OCI-LY3 (cell line): ENCODE results near the gene CYP4A11.
"Not testable (repeated sequence)": the region's sequence is repeated elsewhere in the genome, so short reads cannot be mapped to it uniquely, and the experiment has no call there.

Source experiments
- H2AFZ ChIP-seq: fragments of 200-600, 300-600 bp; shearing (Covaris generic); 2 replicates; pipeline ENCODE4 v1.6.0; 2014; ENCODE audit warnings: antibody characterized with exemption, low read depth, low read length
- H3K27ac ChIP-seq: fragments of 200-600, 300-600 bp; sonication (generic); 2 replicates; pipeline ENCODE4 v1.5.1; 2014; ENCODE audit warnings: mild to moderate bottlenecking, low read length, moderate library complexity, mixed read lengths
- H3K27me3 ChIP-seq: fragments of 200-600, 300-600 bp; sonication (generic); 2 replicates; pipeline ENCODE4 v1.6.1; 2014; ENCODE audit warnings: low read depth, low read length, mixed read lengths
- H3K36me3 ChIP-seq: fragments of 200-600, 300-600 bp; sonication (generic); replicated peaks from 2 replicates; pipeline ENCODE3; 2014; ENCODE audit warnings: low read depth, low read length, mixed read lengths
- H3K4me1 ChIP-seq: fragments of 300-600, 200-600 bp; sonication (generic); 2 replicates; pipeline ENCODE4 v1.6.1; 2014; ENCODE audit warnings: low read length, mixed read lengths
- H3K4me2 ChIP-seq: fragments of 200-600, 300-600 bp; sonication (generic); 2 replicates; pipeline ENCODE4 v1.6.1; 2014; ENCODE audit warnings: low read length, mixed read lengths
- H3K4me3 ChIP-seq: fragments of 300-600, 200-600 bp; sonication (generic); 2 replicates; pipeline ENCODE4 v1.5.1; 2014; ENCODE audit warnings: antibody characterized with exemption, mild to moderate bottlenecking, low read length, moderate library complexity
- H3K79me2 ChIP-seq: fragments of 300-600, 200-600 bp; shearing (Covaris generic); 2 replicates; pipeline ENCODE4 v1.6.1; 2014; ENCODE audit warnings: mild to moderate bottlenecking, low read length, mixed read lengths
- H3K9ac ChIP-seq: fragments of 300-600, 200-600 bp; shearing (Covaris generic); 2 replicates; pipeline ENCODE4 v1.6.0; 2014; ENCODE audit warnings: mild to moderate bottlenecking, low read length, moderate library complexity
- H3K9me3 ChIP-seq: fragments of 200-600, 300-600 bp; shearing (Covaris generic); 2 replicates; pipeline ENCODE4 v1.6.1; 2014; ENCODE audit warnings: low read length, mixed read lengths; ENCODE audit not compliant: insufficient read depth
- H4K20me1 ChIP-seq: fragments of 200-600, 300-600 bp; sonication (generic); 2 replicates; pipeline ENCODE4 v1.6.1; 2016; ENCODE audit warnings: low read length, mixed read lengths; ENCODE audit not compliant: insufficient read depth
- CTCF ChIP-seq: fragments of 200-600, 300-600 bp; sonication (generic); IDR thresholded peaks from 2 replicates; pipeline ENCODE4 v1.5.1; 2014; ENCODE audit warnings: antibody characterized with exemption, low read length, low read depth
- EZH2phosphoT487 ChIP-seq: fragments of 200-600 bp; shearing (Covaris generic); IDR thresholded peaks from 2 replicates; pipeline ENCODE4 v1.6.1; 2018; ENCODE audit warnings: antibody characterized with exemption, mixed run types, low read depth

Gene CYP4A11, protein sequence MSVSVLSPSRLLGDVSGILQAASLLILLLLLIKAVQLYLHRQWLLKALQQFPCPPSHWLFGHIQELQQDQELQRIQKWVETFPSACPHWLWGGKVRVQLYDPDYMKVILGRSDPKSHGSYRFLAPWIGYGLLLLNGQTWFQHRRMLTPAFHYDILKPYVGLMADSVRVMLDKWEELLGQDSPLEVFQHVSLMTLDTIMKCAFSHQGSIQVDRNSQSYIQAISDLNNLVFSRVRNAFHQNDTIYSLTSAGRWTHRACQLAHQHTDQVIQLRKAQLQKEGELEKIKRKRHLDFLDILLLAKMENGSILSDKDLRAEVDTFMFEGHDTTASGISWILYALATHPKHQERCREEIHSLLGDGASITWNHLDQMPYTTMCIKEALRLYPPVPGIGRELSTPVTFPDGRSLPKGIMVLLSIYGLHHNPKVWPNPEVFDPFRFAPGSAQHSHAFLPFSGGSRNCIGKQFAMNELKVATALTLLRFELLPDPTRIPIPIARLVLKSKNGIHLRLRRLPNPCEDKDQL

DNA sequence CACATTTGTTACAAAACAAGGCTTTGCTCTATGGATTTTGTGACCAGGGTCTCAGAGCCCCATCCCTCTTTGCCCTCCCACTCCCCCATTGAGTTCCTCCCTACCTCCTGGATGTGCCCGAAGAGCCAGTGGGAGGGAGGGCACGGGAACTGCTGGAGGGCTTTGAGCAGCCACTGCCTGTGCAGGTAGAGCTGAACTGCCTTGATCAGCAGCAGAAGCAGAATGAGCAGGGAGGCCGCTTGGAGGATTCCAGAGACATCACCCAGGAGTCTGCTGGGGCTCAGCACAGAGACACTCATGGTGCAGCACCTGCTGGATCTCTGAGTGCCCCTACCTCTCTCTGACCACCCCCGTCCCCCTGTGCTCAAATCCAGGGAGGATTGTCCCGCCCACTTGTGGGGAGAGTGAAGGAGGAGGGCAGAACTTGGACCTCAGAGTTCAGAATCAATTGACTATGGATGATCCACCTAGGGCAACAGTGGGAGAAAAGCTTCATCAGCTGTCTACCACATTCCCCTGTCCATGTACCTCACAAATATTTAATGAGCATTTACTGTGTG, at the start of gene CYP4A11:
TSS of gene CYP4A11 (minus strand) at position 342 of the 560 bp plus-strand sequence. CDS start at position 299, 43 bp downstream.
- H3K79me2 ChIP-seq = no peaks in the 10 kb centered on the region
- no peak within 1 kb of the TSS for H3K4me2 ChIP-seq
- no peak within 1 kb of the TSS for H2AFZ ChIP-seq
- H4K20me1 ChIP-seq = no peaks in the 10 kb centered on the region
- no peak within 1 kb of the TSS for H3K27ac ChIP-seq
- H3K4me3 ChIP-seq = no peak within 1 kb of the TSS
- no peak for TF ChIP-seq CTCF
- no peak for TF ChIP-seq EZH2phosphoT487
- H3K4me1 ChIP-seq = no peaks in the 10 kb centered on the region
- no peaks in the 10 kb centered on the region for H3K9me3 ChIP-seq
- H3K27me3 ChIP-seq = no peaks in the 10 kb centered on the region
- H3K9ac ChIP-seq = no peak within 1 kb of the TSS
- H3K36me3 ChIP-seq = no peaks in the 10 kb centered on the region

DNA sequence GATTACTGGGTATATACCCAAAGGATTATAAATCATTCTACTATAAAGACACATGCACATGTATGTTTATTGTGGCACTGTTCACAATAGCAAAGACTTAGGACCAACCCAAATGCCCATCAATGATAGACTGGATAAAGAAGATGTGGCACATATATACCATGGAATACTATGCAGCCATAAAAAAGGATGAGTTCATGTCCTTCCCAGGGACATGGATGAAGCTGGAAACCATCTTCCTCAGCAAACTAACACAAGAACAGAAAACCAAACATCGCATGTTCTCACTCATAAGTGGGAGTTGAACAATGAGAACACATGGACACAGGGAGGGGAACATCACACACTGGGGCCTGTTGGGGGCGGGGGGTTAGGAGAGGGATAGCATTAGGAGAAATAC, 49.3 kb upstream of the CYP4A11 start:
- H3K9me3 ChIP-seq, H2AFZ ChIP-seq, H3K9ac ChIP-seq, H3K4me1 ChIP-seq, H3K79me2 ChIP-seq, H4K20me1 ChIP-seq, H3K4me2 ChIP-seq, H3K36me3 ChIP-seq, H3K27ac ChIP-seq, H3K27me3 ChIP-seq, H3K4me3 ChIP-seq: not testable (repeated sequence)

DNA sequence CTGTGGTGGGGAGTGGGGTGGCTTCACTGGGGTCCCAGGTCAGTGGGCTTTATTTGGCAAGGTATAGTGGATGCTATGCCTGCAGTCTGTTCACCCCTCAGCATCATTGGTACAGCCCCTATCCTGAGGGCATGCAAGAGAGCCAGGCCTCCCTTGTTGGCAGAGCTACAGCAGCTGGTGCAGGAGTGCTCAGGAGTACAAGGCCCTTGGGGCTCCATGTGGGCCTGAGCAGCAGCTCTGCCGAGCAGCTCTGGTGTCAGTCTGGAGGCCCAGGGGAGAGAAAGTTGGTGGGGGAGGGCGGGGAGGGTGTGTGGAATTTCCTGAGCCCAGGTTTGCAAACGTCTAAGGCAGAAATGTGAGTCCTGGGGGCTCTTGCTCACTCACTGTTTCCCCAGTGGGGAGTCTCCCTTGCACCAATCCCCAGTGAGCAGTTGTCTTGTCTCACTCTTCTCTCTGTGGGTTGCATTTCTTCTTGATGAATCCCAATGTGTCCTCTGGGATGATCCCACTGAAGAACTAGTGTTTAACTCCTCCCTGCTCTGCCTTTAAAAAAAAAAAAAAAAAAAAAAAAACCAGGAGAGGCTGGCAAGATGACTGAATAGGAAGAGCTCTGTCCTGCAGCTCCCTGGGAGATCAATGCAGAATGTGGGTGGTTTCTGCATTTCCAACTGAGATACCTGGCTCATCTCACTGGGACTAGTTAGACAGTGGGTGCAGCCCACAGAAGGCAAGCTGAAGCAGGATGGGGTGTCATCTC, 42.7 kb upstream of the CYP4A11 start:
- H3K4me2 ChIP-seq = no peak overlapping the region
- H3K27ac ChIP-seq = no peak overlapping the region
- no peaks in the 10 kb centered on the region for H4K20me1 ChIP-seq
- no peak overlapping the region for H3K9ac ChIP-seq
- no peak overlapping the region for H3K4me3 ChIP-seq
- no peaks in the 10 kb centered on the region for H3K27me3 ChIP-seq
- no peaks in the 10 kb centered on the region for H3K9me3 ChIP-seq
- H3K79me2 ChIP-seq = no peaks in the 10 kb centered on the region
- H3K4me1 ChIP-seq = no peaks in the 10 kb centered on the region
- TF ChIP-seq EZH2phosphoT487 (no peak), CTCF (no peak)
- no peak overlapping the region for H2AFZ ChIP-seq
- H3K36me3 ChIP-seq = no peaks in the 10 kb centered on the region

GRCh38 chr1:46983166-46983829, 42.0 kb upstream of the CYP4A11 start:
- no peaks in the 10 kb centered on the region for H3K36me3 ChIP-seq

More at GRCh38 chr1:46983166-46983829, 42.0 kb upstream of the CYP4A11 start:
- H3K4me1 ChIP-seq = no peaks in the 10 kb centered on the region
- H3K9ac ChIP-seq = no peak overlapping the region
- no peaks in the 10 kb centered on the region for H3K9me3 ChIP-seq
- H4K20me1 ChIP-seq = no peaks in the 10 kb centered on the region
- no peaks in the 10 kb centered on the region for H3K79me2 ChIP-seq
- no peak overlapping the region for H3K27ac ChIP-seq
- H3K4me3 ChIP-seq = no peak overlapping the region
- no peaks in the 10 kb centered on the region for H3K27me3 ChIP-seq
- H3K4me2 ChIP-seq = no peak overlapping the region
- H2AFZ ChIP-seq = no peak overlapping the region
- TF ChIP-seq EZH2phosphoT487 = no peak
